H9 (cell line): ENCODE results near the gene GPR153. TPM values are rescaled to one million over a fixed set of nuclear protein-coding genes. Genes with fewer than 3 reads are reported as not detected.

Experiments
- DNase-seq: peaks from one replicate; pipeline ENCODE4 v3.0.0-alpha.2; 2017
- H2AFZ ChIP-seq: one replicate; pipeline ENCODE4 v1.6.1; 2013; ENCODE audit warnings: mild to moderate bottlenecking, low read length, control low read depth, moderate library complexity
- H2AK5ac ChIP-seq: 2 replicates; pipeline ENCODE4 v1.6.1; 2013; ENCODE audit warnings: low read length, control low read depth, mixed read lengths; ENCODE audit not compliant: insufficient read length
- H2BK120ac ChIP-seq: one replicate; pipeline ENCODE4 v1.6.1; 2013; ENCODE audit warnings: low read depth, mild to moderate bottlenecking, low read length, control low read depth, inconsistent platforms; ENCODE audit not compliant: poor library complexity, severe bottlenecking
- H2BK12ac ChIP-seq: 2 replicates; pipeline ENCODE4 v1.6.1; 2013; ENCODE audit warnings: low read length, control low read depth, mixed read lengths, low read depth; ENCODE audit not compliant: insufficient read length
- H2BK15ac ChIP-seq: 2 replicates; pipeline ENCODE4 v1.6.1; 2013; ENCODE audit warnings: low read depth, low read length, control low read depth
- H2BK20ac ChIP-seq: one replicate; pipeline ENCODE4 v1.6.1; 2013; ENCODE audit warnings: low read depth, mild to moderate bottlenecking, low read length, control low read depth, inconsistent platforms; ENCODE audit not compliant: poor library complexity, severe bottlenecking
- H2BK5ac ChIP-seq: 2 replicates; pipeline ENCODE4 v1.6.1; 2013; ENCODE audit warnings: low read length, control low read depth, mixed read lengths; ENCODE audit not compliant: insufficient read length
- H3K14ac ChIP-seq: 2 replicates; pipeline ENCODE4 v1.6.1; 2013; ENCODE audit warnings: low read length, control low read depth; ENCODE audit not compliant: insufficient read depth
- H3K18ac ChIP-seq: 2 replicates; pipeline ENCODE4 v1.6.1; 2013; ENCODE audit warnings: low read depth, mild to moderate bottlenecking, mixed read lengths, low read length, control low read depth; ENCODE audit not compliant: insufficient read length
- H3K23ac ChIP-seq: 2 replicates; pipeline ENCODE4 v1.6.1; 2013; ENCODE audit warnings: low read length, control low read depth, mixed read lengths, low read depth; ENCODE audit not compliant: insufficient read length
- H3K23me2 ChIP-seq: 2 replicates; pipeline ENCODE4 v1.6.1; 2013; ENCODE audit warnings: low read depth, mild to moderate bottlenecking, mixed read lengths, low read length, control low read depth; ENCODE audit not compliant: insufficient read length, poor library complexity, severe bottlenecking
- H3K27ac ChIP-seq: 2 replicates; pipeline ENCODE4 v1.5.1; 2013; ENCODE audit warnings: low read length, control low read depth, mixed read lengths, low read depth; ENCODE audit not compliant: insufficient read length
- H3K27me3 ChIP-seq: 2 replicates; pipeline ENCODE4 v1.6.1; 2013; ENCODE audit warnings: low read length, control low read depth, inconsistent platforms; ENCODE audit not compliant: insufficient read depth
- H3K4ac ChIP-seq: 2 replicates; pipeline ENCODE4 v1.6.1; 2013; ENCODE audit warnings: low read depth, mild to moderate bottlenecking, control low read depth, inconsistent platforms, low read length, moderate library complexity
- H3K4me1 ChIP-seq: 2 replicates; pipeline ENCODE4 v1.6.1; 2013; ENCODE audit warnings: low read length, control low read depth, inconsistent platforms; ENCODE audit not compliant: insufficient read depth
- H3K4me2 ChIP-seq: 2 replicates; pipeline ENCODE4 v1.6.1; 2013; ENCODE audit warnings: low read length, control low read depth, mixed read lengths; ENCODE audit not compliant: insufficient read length, insufficient read depth
- H3K56ac ChIP-seq: 2 replicates; pipeline ENCODE4 v1.6.1; 2013; ENCODE audit warnings: low read depth, mild to moderate bottlenecking, mixed read lengths, low read length, control low read depth; ENCODE audit not compliant: insufficient read length
- H3K79me1 ChIP-seq: 2 replicates; pipeline ENCODE4 v1.6.1; 2013; ENCODE audit warnings: low read depth, mild to moderate bottlenecking, moderate library complexity, low read length, control low read depth, inconsistent platforms; ENCODE audit not compliant: insufficient read depth, poor library complexity, severe bottlenecking
- H3K79me2 ChIP-seq: 2 replicates; pipeline ENCODE4 v1.6.1; 2013; ENCODE audit warnings: low read length, control low read depth, inconsistent platforms; ENCODE audit not compliant: insufficient read depth
- H3K9ac ChIP-seq: 2 replicates; pipeline ENCODE4 v1.6.1; 2013; ENCODE audit warnings: low read length, control low read depth, mixed read lengths; ENCODE audit not compliant: insufficient read length; ENCODE audit errors: extremely low read depth
- H3K9me3 ChIP-seq: one replicate; pipeline ENCODE4 v1.6.1; 2013; ENCODE audit warnings: low read depth, low read length, inconsistent platforms; ENCODE audit not compliant: control insufficient read depth
- H3T11ph ChIP-seq: one replicate; pipeline ENCODE4 v1.6.1; 2013; ENCODE audit warnings: mild to moderate bottlenecking, low read length, control low read depth, inconsistent platforms
- H4K20me1 ChIP-seq: one replicate; pipeline ENCODE4 v1.6.1; 2013; ENCODE audit not compliant: control insufficient read depth, insufficient read length, insufficient read depth
- H4K5ac ChIP-seq: 2 replicates; pipeline ENCODE4 v1.6.1; 2013; ENCODE audit warnings: low read depth, mild to moderate bottlenecking, mixed read lengths, low read length, control low read depth; ENCODE audit not compliant: insufficient read length
- H4K8ac ChIP-seq: replicated peaks from 2 replicates; pipeline ENCODE4 v1.6.1; 2013; ENCODE audit warnings: low read length, control low read depth, mixed read lengths, low read depth; ENCODE audit not compliant: insufficient read length
- H4K91ac ChIP-seq: 2 replicates; pipeline ENCODE4 v1.6.1; 2013; ENCODE audit warnings: low read depth, mild to moderate bottlenecking, moderate library complexity, mixed read lengths, low read length, control low read depth; ENCODE audit not compliant: insufficient read length
- H3K27ac Mint-ChIP-seq, 3 experiments: 2 replicates in 2 of 3; 3 replicates in 1 of 3; pipeline ENCODE4 v1.8.0; 2020 to 2021; ENCODE audit warnings: mixed read lengths in 3 of 3, mild to moderate bottlenecking in 1 of 3, moderate library complexity in 1 of 3
- H3K27me3 Mint-ChIP-seq: 2 replicates; pipeline ENCODE4 v1.8.0; 2021; ENCODE audit warnings: low read depth, mild to moderate bottlenecking, moderate library complexity, mixed read lengths
- H3K36me3 Mint-ChIP-seq, 3 experiments: 2 replicates in 2 of 3; 3 replicates in 1 of 3; pipeline ENCODE4 v1.8.0; 2020 to 2021; ENCODE audit warnings: low read depth in 3 of 3, mixed read lengths in 3 of 3; ENCODE audit not compliant: insufficient read depth in 1 of 3
- H3K4me1 Mint-ChIP-seq, 2 experiments: 2 replicates each; pipeline ENCODE4 v1.8.0; 2020; ENCODE audit warnings: mixed read lengths in 2 of 2
- H3K4me3 Mint-ChIP-seq, 2 experiments: 2 replicates in 1 of 2; 3 replicates in 1 of 2; pipeline ENCODE4 v1.8.0; 2020 to 2021; ENCODE audit warnings: mild to moderate bottlenecking in 2 of 2, mixed read lengths in 2 of 2, moderate library complexity in 1 of 2
- H3K9me3 Mint-ChIP-seq, 2 experiments: 2 replicates in 1 of 2; 3 replicates in 1 of 2; pipeline ENCODE4 v1.8.0; 2020; ENCODE audit warnings: mild to moderate bottlenecking in 2 of 2, mixed read lengths in 2 of 2, moderate library complexity in 1 of 2
- CTCF ChIP-seq: fragments of 200-600 bp; sonication (generic); conservative IDR thresholded peaks from 3 replicates; pipeline ENCODE4 v1.8.0; 2021; ENCODE audit warnings: antibody characterized with exemption, mild to moderate bottlenecking
- WGBS: extraction: QIAGEN DNeasy Blood & Tissue Kit; methylation state at CpG from one replicate; pipeline ENCODE4 v1.1.7; 2013; ENCODE audit warnings: missing lambda C conversion rate, low lambda C conversion rate, mixed read lengths; ENCODE audit not compliant: insufficient read length; ENCODE audit errors: extremely low coverage; 5-methylcytosine and 5-hydroxymethylcytosine counted together
- total RNA-seq: library from RNA; stranded (reverse); gene quantifications from 2 replicates; pipeline ENCODE4 v1.2.1, GENCODE V29; 2021

GPR153 gene
- total RNA-seq, 1 experiment from 2014 or later, result 8.9 TPM

- Histone ChIP-seq H3K79me1 (no peaks in the 10 kb centered on the region), H4K91ac (no peak overlapping the region), H3K23ac (no peak overlapping the region), H3K9me3 (no peaks in the 10 kb centered on the region), H3T11ph (no peak overlapping the region), H3K4me2 (no peak overlapping the region), H2BK5ac (no peak overlapping the region), H3K9ac (no peak overlapping the region), H3K27me3 (no peaks in the 10 kb centered on the region; the same call in 1 of the 2 replicates), H3K56ac (no peak overlapping the region), H3K4ac (no peak overlapping the region), H3K23me2 (peaks cover 24% of the 10 kb centered on the region), H3K4me1 (peaks cover 4% of the 10 kb centered on the region; the same call in 1 of the 2 replicates), H4K8ac (no peak overlapping the region), H3K79me2 (peaks cover 21% of the 10 kb centered on the region; the same call in 1 of the 2 replicates), H3K27ac (no peak overlapping the region), H2AFZ (no peak overlapping the region), H4K20me1 (no peaks in the 10 kb centered on the region), H2AK5ac (no peak overlapping the region), H2BK15ac (no peak overlapping the region), H3K18ac (no peak overlapping the region), H4K5ac (no peak overlapping the region), H2BK12ac (no peak overlapping the region), H3K14ac (no peak overlapping the region), H2BK120ac (no peak overlapping the region), H2BK20ac (no peak overlapping the region)
- Mint-ChIP-seq H3K36me3 (peaks cover 16 to 17% (median 16%) of the 10 kb centered on the region in 3 experiments), H3K27ac (no peak overlapping the region), H3K27me3 (peaks cover 16% of the 10 kb centered on the region), H3K4me1 (peaks cover 29 to 39% of the 10 kb centered on the region in 2 experiments), H3K4me3 (no peak overlapping the region), H3K9me3 (no peaks in the 10 kb centered on the region)
- TF ChIP-seq CTCF, result no peak
- no peak for DNase-seq
- whole genome bisulfite sequencing, result no CpG with 5 or more reads among the region's 7 CpGs
These were observed 58.6 kb downstream of the GPR153 start for GRCh38 chr1:6202256-6202655.
